D721Med (cell line): Measurements from ENCODE around the gene MYO5B.

Source experiments
- DNase-seq: peaks from one replicate; pipeline ENCODE4 v3.0.0; 2011; ENCODE audit warnings: low spot score; ENCODE audit not compliant: insufficient read length
- FAIRE-seq: peaks from 2 replicates; lab custom pipeline; 2011; peaks lifted over from hg19 to GRCh38; lab: Jason Lieb, UNC
- TF ChIP-seq, protein P1 (sequence below): IDR thresholded peaks from 2 replicates; pipeline ENCODE4 v1.5.1; 2012; ENCODE audit warnings: mild to moderate bottlenecking, control low read depth; ENCODE audit not compliant: insufficient read depth; ENCODE audit errors: missing control alignments

The MYO5B gene

DNA sequence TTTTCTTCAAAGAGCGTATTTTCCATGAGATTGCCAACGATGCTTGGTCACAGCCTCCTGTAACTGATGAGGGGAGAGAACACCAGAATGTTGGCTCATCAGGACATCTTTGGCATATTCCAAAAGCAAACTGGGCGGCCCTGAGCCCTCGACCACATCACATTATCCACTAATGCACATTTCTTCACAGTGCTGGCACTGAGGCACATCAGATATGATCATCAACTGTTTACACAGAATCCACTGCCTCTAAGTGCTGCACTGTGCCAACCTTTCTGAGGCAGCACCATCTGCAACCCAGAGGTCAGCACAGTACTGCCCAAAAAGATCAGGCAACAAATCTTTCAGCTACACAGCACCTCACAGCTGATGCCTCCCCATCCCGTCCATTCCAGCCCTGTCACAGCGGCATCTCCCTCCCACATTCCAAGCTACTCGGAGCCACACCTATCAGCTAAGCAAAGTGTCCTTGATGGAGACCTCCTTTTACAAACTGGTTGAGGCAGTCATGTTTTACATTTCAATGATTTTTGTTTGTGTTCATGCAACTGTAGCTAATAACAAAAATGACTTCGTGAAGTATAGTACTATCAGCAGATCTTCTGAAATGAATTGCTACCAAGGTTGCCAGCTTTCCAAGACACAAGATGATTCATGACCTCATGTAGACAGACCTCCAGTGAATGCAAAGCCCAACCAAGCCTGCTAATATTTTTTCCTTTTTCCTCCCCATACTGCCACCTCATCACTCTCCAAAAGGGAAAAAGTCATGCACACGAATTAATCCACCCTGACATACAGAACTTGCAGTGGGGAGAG is 32.3 kb downstream of the MYO5B start:
- TF ChIP-seq, protein P1, sequence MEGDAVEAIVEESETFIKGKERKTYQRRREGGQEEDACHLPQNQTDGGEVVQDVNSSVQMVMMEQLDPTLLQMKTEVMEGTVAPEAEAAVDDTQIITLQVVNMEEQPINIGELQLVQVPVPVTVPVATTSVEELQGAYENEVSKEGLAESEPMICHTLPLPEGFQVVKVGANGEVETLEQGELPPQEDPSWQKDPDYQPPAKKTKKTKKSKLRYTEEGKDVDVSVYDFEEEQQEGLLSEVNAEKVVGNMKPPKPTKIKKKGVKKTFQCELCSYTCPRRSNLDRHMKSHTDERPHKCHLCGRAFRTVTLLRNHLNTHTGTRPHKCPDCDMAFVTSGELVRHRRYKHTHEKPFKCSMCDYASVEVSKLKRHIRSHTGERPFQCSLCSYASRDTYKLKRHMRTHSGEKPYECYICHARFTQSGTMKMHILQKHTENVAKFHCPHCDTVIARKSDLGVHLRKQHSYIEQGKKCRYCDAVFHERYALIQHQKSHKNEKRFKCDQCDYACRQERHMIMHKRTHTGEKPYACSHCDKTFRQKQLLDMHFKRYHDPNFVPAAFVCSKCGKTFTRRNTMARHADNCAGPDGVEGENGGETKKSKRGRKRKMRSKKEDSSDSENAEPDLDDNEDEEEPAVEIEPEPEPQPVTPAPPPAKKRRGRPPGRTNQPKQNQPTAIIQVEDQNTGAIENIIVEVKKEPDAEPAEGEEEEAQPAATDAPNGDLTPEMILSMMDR = no peak
- FAIRE-seq (no peak), DNase-seq (no peak)

DNA sequence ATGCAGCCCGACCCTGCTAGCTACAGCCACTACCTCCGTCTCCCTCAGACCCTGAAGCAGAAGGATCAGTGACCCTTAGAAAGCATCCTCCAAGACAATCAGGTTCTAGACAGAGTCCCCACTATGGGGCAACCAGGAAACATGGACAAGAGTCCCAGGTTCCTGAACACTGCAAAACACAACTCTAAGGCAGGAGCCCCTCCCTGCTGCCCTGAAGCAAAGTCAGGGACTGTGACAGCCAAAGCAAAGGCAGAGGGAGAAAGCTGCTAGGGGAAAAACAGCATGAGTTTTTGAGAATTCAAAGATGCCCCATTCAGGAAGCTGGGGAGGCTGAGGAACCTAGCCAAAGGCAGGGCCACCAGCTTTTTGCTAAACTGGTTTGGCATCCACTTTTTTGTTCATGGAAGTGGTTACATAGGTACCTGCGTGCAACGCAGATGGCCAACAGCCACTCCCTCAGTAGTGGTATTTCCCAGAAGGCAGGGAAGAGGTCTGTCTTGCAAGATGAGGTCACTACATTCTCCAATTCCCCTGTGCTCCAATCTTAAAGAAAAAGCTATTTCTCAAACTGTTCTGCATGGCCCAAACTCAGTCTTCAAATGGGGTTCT is 33.2 kb downstream of the MYO5B start:
- no peak for FAIRE-seq
- DNase-seq = no peak
- TF ChIP-seq, protein P1 = no peak

DNA sequence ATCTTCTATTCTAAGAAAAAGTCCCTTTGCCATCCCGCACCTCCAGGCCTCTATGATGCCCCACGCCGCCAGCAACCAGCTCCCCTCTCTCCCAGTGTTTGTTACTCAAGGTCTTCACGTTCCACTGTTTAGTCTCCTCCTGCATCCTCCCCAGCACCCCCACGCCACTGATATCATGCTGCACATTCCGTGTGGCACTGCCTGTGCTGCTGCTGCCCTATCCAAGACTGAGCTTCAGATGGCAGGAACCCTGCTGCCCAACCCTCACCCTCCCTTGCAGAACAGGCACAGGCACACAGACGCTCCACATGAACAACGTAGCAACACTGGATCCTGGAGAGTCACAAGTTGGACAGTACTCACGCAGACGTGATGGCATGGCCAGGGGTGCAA is 35.3 kb downstream of the MYO5B start:
- DNase-seq (no peak), FAIRE-seq (no peak)
- TF ChIP-seq, protein P1 = no peak

DNA sequence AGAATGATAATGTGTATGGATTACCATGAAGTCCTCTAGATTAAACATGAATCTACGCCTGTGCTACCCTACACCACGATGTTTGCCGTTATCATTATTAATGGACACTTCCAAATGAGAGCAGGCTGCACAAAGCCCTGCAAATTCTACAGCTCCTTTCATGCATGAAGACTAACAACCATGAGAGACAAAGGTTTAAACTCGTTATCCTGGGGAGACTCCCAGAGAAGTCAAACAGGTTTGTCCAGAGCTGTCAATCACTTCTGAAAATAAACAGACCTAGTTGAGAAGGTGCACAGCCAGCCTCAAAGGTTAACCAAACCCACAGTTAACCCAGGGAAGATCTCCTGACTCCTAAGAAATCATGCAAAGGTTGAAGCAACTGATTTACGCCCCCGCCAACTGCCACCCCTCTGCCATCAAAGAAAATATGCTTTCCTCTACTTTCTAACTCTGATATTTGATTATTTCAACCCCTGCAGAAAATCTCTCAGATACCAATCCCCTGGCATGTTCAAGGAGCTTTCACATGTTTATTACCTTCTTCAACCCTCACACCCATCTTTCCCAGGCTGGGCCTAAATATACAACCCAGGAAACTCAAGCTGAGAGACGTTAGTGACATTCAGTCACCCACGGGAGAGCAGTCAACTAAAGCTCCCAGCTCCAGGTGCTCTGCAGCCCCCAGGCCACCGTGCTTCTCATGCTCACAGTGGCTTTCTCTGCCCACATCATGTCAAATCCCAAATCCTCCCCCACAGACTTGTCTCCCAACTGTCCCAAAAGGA is 35.9 kb downstream of the MYO5B start:
- no peak for DNase-seq
- no peak for FAIRE-seq
- TF ChIP-seq, protein P1 = no peak

DNA sequence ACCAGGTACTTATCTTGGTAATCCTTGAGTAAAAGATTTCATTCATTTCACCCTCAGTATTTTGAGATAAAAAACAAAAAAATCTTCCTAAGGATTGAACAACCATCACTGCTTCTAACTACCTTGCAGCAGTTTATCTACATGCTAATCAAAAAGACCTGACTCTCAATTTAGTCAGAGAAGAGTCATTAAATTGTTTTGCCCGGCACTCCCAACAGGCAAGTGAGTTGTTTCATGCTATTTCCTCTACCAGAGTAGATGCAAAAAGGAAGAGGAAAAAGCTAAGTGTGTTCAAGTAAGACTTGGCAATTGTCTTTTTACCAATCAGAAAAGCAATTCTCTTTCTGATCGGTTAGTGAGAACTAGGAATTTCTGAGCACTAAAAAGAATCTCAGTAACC is 39.5 kb downstream of the MYO5B start:
- TF ChIP-seq, protein P1 = no peak
- no peak for FAIRE-seq
- no peak for DNase-seq

DNA sequence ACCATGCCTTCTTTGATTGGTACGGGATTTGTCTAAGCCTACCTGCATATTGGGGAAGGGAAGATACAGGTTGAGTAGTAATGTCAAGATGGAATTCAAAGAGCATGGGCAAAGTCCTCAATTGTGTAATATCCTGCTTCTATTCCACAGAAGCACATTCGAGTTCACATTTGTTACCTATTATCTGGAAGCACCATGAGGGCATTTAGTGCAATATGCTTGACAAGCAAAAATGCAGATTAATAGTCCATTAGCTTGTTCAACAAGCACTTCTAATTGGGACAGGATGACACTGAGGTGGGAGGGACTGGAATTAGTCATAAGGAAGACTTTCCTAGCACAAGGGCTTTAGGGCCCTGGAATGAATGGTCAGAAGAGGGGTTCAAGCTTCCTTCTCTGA is 40.5 kb downstream of the MYO5B start:
- TF ChIP-seq, protein P1 = no peak
- DNase-seq (no peak), FAIRE-seq (no peak)
